HEK293 (cell line): ENCODE results near the gene TANGO2.

Source experiments
- CTCF ChIA-PET: fragments of 350-600 bp; formaldehyde crosslinking; extraction: SDS; loops from one replicate; lab custom pipeline; 2021; ENCODE audit warnings: antibody characterized with exemption; lab: Yijun Ruan, JAX
- POLR2A ChIA-PET: fragments of 300-600 bp; formaldehyde crosslinking; extraction: SDS; loops from one replicate; lab custom pipeline; 2020; ENCODE audit warnings: antibody characterized with exemption, inconsistent platforms; lab: Yijun Ruan, JAX
- H3K27ac ChIP-seq: fragments of 200-500 bp; sonication (Bioruptor generic); 2 replicates; pipeline ENCODE4 v1.5.1; 2014; ENCODE audit warnings: low read depth, low read length, control low read depth, inconsistent platforms; ENCODE audit errors: extremely low read depth
- H3K36me3 ChIP-seq, 2 experiments: fragments of 200-500 bp in 1 of 2; sonication (Bioruptor generic) in 1 of 2; 1 replicate in 1 of 2; 2 replicates in 1 of 2; pipeline ENCODE4 v1.5.1; 2014 to 2017; ENCODE audit warnings: inconsistent platforms in 2 of 2, low read length in 2 of 2; ENCODE audit not compliant: control insufficient read depth in 2 of 2, insufficient read depth in 1 of 2
- H3K4me1 ChIP-seq: fragments of 200-500 bp; sonication (Bioruptor generic); 2 replicates; pipeline ENCODE4 v1.5.1; 2014; ENCODE audit warnings: mild to moderate bottlenecking, low read length, inconsistent platforms; ENCODE audit not compliant: control insufficient read depth, insufficient read depth
- H3K4me3 ChIP-seq: 2 replicates; pipeline ENCODE4 v1.5.1; 2011; ENCODE audit warnings: low read depth, mild to moderate bottlenecking, control low read depth, low read length, moderate library complexity
- H3K9me3 ChIP-seq: fragments of 200-500 bp; sonication (Bioruptor generic); 2 replicates; pipeline ENCODE4 v1.5.1; 2014; ENCODE audit warnings: low read depth, low read length, inconsistent platforms; ENCODE audit not compliant: control insufficient read depth, insufficient read depth
- KLF16 ChIP-seq: fragments of 450-650 bp; formaldehyde crosslinking; IDR thresholded peaks from 2 replicates; pipeline ENCODE4 v1.5.1; 2017; ENCODE audit warnings: missing biosample characterization, missing genetic modification characterization
- SALL2 ChIP-seq: fragments of 450-650 bp; formaldehyde crosslinking; IDR thresholded peaks from 2 replicates; pipeline ENCODE4 v1.5.0; 2017; ENCODE audit warnings: missing biosample characterization, mild to moderate bottlenecking, missing genetic modification characterization, borderline replicate concordance
- ZNF146 ChIP-seq: fragments of 450-650 bp; formaldehyde crosslinking; IDR thresholded peaks from 2 replicates; pipeline ENCODE4 v1.5.1; 2016; ENCODE audit warnings: missing biosample characterization, missing genetic modification characterization
- ZNF19 ChIP-seq: fragments of 450-650 bp; formaldehyde crosslinking; IDR thresholded peaks from 2 replicates; pipeline ENCODE4; 2016; ENCODE audit warnings: missing biosample characterization, missing genetic modification characterization, low read depth
- ZNF221 ChIP-seq: fragments of 450-650 bp; formaldehyde crosslinking; IDR thresholded peaks from 2 replicates; pipeline ENCODE4 v1.5.1; 2017; ENCODE audit warnings: missing biosample characterization, missing genetic modification characterization, borderline replicate concordance
- ZNF274 ChIP-seq, 2 experiments: fragments of 200-500 bp in 1 of 2; fragments of 450-650 bp in 1 of 2; sonication (Bioruptor generic) in 1 of 2; formaldehyde crosslinking in 1 of 2; IDR thresholded peaks; 2 replicates each; pipeline versions ENCODE4 v1.5.1 to v1.6.1; 2014 to 2016; ENCODE audit warnings: borderline replicate concordance in 1 of 2, inconsistent platforms in 1 of 2, low read length in 1 of 2, missing biosample characterization in 1 of 2, missing genetic modification characterization in 1 of 2
- ZNF335 ChIP-seq: fragments of 450-650 bp; formaldehyde crosslinking; conservative IDR thresholded peaks from 2 replicates; pipeline ENCODE4 v1.5.1; 2016; ENCODE audit warnings: missing biosample characterization, missing genetic modification characterization
- ZNF350 ChIP-seq: fragments of 450-650 bp; formaldehyde crosslinking; IDR thresholded peaks from 2 replicates; pipeline ENCODE4 v1.5.0; 2017; ENCODE audit warnings: missing biosample characterization, mild to moderate bottlenecking, missing genetic modification characterization
- ZNF423 ChIP-seq: fragments of 450-650 bp; formaldehyde crosslinking; IDR thresholded peaks from 2 replicates; pipeline ENCODE4 v1.5.1; 2016; ENCODE audit warnings: missing biosample characterization, missing genetic modification characterization
- ZNF600 ChIP-seq: fragments of 450-650 bp; formaldehyde crosslinking; IDR thresholded peaks from 2 replicates; pipeline ENCODE4 v1.5.1; 2016; ENCODE audit warnings: missing biosample characterization, missing genetic modification characterization
- ZNF658 ChIP-seq: fragments of 450-650 bp; formaldehyde crosslinking; IDR thresholded peaks from 2 replicates; pipeline ENCODE4; 2016; ENCODE audit warnings: missing biosample characterization, missing genetic modification characterization
- ZNF768 ChIP-seq: fragments of 450-650 bp; formaldehyde crosslinking; IDR thresholded peaks from 2 replicates; pipeline ENCODE4 v1.5.1; 2018; ENCODE audit warnings: missing biosample characterization, mild to moderate bottlenecking, missing genetic modification characterization
- TF ChIP-seq, protein P1 (sequence below): fragments of 450-650 bp; formaldehyde crosslinking; IDR thresholded peaks from 2 replicates; pipeline ENCODE4 v1.5.1; 2016; ENCODE audit warnings: missing biosample characterization, missing genetic modification characterization
- TF ChIP-seq, protein P2 (sequence below): fragments of 450-650 bp; formaldehyde crosslinking; IDR thresholded peaks from 2 replicates; pipeline ENCODE4 v1.5.1; 2016; ENCODE audit warnings: missing biosample characterization, missing genetic modification characterization
- TF ChIP-seq, protein P3 (sequence below): fragments of 450-650 bp; formaldehyde crosslinking; IDR thresholded peaks from 2 replicates; pipeline ENCODE4 v1.5.1; 2016; ENCODE audit warnings: missing biosample characterization, missing genetic modification characterization
- TF ChIP-seq, protein P4 (sequence below): IDR thresholded peaks from 2 replicates; pipeline ENCODE4 v1.6.1; 2011; ENCODE audit warnings: mild to moderate bottlenecking, low read depth, low read length, borderline replicate concordance
- TF ChIP-seq, protein P5 (sequence below): fragments of 450-650 bp; formaldehyde crosslinking; IDR thresholded peaks from 2 replicates; pipeline ENCODE4 v1.5.1; 2017; ENCODE audit warnings: missing biosample characterization, missing genetic modification characterization

The TANGO2 gene

DNA sequence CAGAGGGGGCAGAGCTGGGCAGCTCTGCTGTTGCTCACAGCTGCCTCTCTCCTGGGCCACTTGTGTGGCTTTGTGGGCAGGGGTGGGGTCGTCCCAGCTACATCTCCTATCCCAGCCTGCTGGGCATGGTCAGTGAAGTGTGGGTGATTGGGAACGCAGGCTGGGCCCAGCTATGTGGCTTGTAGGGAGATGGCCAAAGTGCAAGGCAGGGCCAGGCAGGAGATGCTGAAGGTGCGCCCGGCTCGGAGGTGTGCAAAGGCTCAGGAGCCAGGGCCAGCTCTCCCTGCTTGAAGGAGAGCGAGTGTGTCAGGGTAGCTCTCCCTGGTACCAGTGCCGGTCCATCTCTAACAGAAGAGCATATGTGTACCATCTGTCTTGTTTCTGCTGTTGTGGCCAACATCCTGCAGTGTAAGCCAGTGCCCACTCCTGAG is 86.6 kb downstream of the TANGO2 start:
- CTCF ChIA-PET = interaction anchor here (0.9 kb wide), 1 partner anchor 377 kb away, joined by 3 read pairs; no protein-coding TSS in a partner anchor
- Histone ChIP-seq H3K27ac (no peak overlapping the region), H3K4me3 (no peak overlapping the region), H3K36me3 (peaks cover 14 to 98% of the 10 kb centered on the region in 2 experiments; a peak in 2 of 3 replicates), H3K9me3 (no peaks in the 10 kb centered on the region), H3K4me1 (no peaks in the 10 kb centered on the region)
- POLR2A ChIA-PET = no interaction called here
- TF ChIP-seq, protein P1, sequence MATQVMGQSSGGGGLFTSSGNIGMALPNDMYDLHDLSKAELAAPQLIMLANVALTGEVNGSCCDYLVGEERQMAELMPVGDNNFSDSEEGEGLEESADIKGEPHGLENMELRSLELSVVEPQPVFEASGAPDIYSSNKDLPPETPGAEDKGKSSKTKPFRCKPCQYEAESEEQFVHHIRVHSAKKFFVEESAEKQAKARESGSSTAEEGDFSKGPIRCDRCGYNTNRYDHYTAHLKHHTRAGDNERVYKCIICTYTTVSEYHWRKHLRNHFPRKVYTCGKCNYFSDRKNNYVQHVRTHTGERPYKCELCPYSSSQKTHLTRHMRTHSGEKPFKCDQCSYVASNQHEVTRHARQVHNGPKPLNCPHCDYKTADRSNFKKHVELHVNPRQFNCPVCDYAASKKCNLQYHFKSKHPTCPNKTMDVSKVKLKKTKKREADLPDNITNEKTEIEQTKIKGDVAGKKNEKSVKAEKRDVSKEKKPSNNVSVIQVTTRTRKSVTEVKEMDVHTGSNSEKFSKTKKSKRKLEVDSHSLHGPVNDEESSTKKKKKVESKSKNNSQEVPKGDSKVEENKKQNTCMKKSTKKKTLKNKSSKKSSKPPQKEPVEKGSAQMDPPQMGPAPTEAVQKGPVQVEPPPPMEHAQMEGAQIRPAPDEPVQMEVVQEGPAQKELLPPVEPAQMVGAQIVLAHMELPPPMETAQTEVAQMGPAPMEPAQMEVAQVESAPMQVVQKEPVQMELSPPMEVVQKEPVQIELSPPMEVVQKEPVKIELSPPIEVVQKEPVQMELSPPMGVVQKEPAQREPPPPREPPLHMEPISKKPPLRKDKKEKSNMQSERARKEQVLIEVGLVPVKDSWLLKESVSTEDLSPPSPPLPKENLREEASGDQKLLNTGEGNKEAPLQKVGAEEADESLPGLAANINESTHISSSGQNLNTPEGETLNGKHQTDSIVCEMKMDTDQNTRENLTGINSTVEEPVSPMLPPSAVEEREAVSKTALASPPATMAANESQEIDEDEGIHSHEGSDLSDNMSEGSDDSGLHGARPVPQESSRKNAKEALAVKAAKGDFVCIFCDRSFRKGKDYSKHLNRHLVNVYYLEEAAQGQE (tag by site-specific recombination) = peak; percentile 18; the same call in 1 of the 2 replicates
- TF ChIP-seq ZNF768 = no peak

DNA sequence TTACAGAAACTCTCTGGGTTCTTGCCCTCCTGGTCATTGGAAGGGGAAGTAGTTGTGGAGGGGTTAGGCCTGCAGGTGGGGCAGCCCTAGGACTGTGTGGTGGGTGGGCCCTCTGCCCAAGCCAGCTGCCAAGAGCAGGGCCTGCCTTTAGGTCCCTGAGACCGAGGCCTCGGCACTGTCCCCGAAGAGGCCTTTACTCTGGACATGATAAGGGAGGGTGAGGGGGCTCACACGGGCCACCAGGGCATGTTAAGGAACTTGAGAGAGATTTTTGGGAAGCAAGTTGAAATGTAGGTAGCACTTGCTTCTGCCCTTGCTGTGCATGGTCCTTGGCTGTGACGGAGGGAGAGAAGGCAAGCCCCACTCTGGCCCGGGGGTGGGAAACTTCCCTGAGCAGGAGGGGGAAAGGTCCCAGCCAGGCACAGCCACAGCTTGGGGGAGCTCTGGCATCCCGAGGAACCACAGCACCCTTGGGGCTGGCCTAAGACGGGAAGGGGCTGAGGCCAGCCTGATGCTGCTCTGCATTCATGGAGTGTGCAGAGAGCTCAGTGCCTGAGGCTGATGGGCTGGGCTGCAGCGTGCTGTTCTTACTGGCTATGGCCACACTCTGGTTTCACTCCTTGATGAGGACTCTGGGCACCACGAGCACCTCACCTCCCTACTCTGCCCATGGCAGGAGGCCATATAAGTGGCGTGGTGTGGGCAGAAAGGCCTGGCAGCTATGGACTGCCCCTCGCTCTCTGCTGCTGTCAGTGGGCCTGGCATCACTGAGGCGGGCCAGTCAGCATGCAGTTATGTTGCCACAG is 87.2 kb downstream of the TANGO2 start:
- H3K4me3 ChIP-seq = no peak overlapping the region
- no peak overlapping the region; the same call in 1 of the 2 replicates for H3K27ac ChIP-seq
- peaks cover 7 to 98% of the 10 kb centered on the region in 2 experiments; a peak in 2 of 3 replicates for H3K36me3 ChIP-seq
- CTCF ChIA-PET = interaction anchor here (0.8 to 0.9 kb wide), 2 partner anchors 20 to 378 kb away, joined by 3 read pairs; no protein-coding TSS in a partner anchor
- no peaks in the 10 kb centered on the region for H3K9me3 ChIP-seq
- H3K4me1 ChIP-seq = no peaks in the 10 kb centered on the region
- POLR2A ChIA-PET = no interaction called here
- TF ChIP-seq, protein P2, sequence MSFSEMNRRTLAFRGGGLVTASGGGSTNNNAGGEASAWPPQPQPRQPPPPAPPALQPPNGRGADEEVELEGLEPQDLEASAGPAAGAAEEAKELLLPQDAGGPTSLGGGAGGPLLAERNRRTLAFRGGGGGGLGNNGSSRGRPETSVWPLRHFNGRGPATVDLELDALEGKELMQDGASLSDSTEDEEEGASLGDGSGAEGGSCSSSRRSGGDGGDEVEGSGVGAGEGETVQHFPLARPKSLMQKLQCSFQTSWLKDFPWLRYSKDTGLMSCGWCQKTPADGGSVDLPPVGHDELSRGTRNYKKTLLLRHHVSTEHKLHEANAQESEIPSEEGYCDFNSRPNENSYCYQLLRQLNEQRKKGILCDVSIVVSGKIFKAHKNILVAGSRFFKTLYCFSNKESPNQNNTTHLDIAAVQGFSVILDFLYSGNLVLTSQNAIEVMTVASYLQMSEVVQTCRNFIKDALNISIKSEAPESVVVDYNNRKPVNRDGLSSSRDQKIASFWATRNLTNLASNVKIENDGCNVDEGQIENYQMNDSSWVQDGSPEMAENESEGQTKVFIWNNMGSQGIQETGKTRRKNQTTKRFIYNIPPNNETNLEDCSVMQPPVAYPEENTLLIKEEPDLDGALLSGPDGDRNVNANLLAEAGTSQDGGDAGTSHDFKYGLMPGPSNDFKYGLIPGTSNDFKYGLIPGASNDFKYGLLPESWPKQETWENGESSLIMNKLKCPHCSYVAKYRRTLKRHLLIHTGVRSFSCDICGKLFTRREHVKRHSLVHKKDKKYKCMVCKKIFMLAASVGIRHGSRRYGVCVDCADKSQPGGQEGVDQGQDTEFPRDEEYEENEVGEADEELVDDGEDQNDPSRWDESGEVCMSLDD (tag by site-specific recombination) = no peak
- TF ChIP-seq ZNF19 (tag by site-specific recombination) (no peak), ZNF600 (tag by site-specific recombination) (peak; percentile 43; the same call in 1 of the 2 replicates), SALL2 (tag by site-specific recombination) (no peak), ZNF146 (tag by site-specific recombination) (no peak), ZNF350 (tag by site-specific recombination) (no peak), KLF16 (tag by site-specific recombination) (no peak), ZNF221 (tag by site-specific recombination) (no peak), ZNF274 (IDR thresholded peaks at IDR 0.05; ENCODE audit: low read length) (no peak), ZNF274 (tag by site-specific recombination; IDR thresholded peaks at IDR 0.05; ENCODE audit: borderline replicate concordance) (no peak), ZNF335 (tag by site-specific recombination) (no peak), ZNF423 (tag by site-specific recombination) (no peak), ZNF658 (tag by site-specific recombination) (no peak)
- TF ChIP-seq, protein P3, sequence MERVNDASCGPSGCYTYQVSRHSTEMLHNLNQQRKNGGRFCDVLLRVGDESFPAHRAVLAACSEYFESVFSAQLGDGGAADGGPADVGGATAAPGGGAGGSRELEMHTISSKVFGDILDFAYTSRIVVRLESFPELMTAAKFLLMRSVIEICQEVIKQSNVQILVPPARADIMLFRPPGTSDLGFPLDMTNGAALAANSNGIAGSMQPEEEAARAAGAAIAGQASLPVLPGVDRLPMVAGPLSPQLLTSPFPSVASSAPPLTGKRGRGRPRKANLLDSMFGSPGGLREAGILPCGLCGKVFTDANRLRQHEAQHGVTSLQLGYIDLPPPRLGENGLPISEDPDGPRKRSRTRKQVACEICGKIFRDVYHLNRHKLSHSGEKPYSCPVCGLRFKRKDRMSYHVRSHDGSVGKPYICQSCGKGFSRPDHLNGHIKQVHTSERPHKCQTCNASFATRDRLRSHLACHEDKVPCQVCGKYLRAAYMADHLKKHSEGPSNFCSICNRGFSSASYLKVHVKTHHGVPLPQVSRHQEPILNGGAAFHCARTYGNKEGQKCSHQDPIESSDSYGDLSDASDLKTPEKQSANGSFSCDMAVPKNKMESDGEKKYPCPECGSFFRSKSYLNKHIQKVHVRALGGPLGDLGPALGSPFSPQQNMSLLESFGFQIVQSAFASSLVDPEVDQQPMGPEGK (tag by site-specific recombination) = 0 out of 2 replicates have a peak, but pooled peaks have one; percentile 27
- TF ChIP-seq, protein P1 (tag by site-specific recombination) = no peak
- TF ChIP-seq, protein P4, sequence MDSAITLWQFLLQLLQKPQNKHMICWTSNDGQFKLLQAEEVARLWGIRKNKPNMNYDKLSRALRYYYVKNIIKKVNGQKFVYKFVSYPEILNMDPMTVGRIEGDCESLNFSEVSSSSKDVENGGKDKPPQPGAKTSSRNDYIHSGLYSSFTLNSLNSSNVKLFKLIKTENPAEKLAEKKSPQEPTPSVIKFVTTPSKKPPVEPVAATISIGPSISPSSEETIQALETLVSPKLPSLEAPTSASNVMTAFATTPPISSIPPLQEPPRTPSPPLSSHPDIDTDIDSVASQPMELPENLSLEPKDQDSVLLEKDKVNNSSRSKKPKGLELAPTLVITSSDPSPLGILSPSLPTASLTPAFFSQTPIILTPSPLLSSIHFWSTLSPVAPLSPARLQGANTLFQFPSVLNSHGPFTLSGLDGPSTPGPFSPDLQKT = no peak
- TF ChIP-seq, protein P5, sequence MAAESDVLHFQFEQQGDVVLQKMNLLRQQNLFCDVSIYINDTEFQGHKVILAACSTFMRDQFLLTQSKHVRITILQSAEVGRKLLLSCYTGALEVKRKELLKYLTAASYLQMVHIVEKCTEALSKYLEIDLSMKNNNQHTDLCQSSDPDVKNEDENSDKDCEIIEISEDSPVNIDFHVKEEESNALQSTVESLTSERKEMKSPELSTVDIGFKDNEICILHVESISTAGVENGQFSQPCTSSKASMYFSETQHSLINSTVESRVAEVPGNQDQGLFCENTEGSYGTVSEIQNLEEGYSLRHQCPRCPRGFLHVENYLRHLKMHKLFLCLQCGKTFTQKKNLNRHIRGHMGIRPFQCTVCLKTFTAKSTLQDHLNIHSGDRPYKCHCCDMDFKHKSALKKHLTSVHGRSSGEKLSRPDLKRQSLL (tag by site-specific recombination) = no peak
